GM18519 (cell line): ENCODE measurements around the gene LACRT.
"Not testable (repeated sequence)": the region's sequence is repeated elsewhere in the genome, so short reads cannot be mapped to it uniquely, and the experiment has no call there.

Source experiments
- ATAC-seq: cut with Tn5 transposase; IDR thresholded peaks from one replicate; pipeline ENCODE4 v1.9.1; 2021; ENCODE audit warnings: mild to moderate bottlenecking, moderate library complexity; ENCODE audit not compliant: unreplicated experiment, low FRiP score

Gene LACRT

DNA sequence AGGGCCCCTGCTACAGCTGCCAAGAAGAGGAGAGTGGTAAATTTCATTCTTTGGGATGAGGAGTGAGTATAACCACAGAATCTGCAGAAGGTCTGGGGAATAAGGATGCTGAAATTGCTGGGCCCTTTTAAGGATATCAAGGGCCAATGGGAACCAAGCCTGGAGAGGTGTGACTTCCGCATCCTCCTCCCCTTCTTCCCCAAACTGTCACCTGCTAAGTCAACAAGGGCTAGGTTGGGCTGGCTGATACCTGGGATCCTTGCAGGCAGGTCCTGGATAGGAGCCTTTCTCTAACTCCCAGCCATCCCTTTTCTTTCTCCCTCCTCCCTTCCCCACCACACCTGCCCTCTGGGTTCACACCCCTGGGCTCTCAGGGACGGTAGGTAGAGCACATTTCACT is at the start of gene LACRT:
TSS of gene LACRT (minus strand) at position 101 of the 400 bp plus-strand sequence. CDS start at position 47, 54 bp downstream.
- no peak for ATAC-seq

- no peak for ATAC-seq
Measured at GRCh38 chr12:54683398-54683797, 48.7 kb upstream of the LACRT start.

GRCh38 chr12:54682674-54683073 is 48.0 kb upstream of the LACRT start:
- ATAC-seq: no peak

GRCh38 chr12:54680374-54680773 is 45.7 kb upstream of the LACRT start:
- peak; percentile 93 for ATAC-seq

DNA sequence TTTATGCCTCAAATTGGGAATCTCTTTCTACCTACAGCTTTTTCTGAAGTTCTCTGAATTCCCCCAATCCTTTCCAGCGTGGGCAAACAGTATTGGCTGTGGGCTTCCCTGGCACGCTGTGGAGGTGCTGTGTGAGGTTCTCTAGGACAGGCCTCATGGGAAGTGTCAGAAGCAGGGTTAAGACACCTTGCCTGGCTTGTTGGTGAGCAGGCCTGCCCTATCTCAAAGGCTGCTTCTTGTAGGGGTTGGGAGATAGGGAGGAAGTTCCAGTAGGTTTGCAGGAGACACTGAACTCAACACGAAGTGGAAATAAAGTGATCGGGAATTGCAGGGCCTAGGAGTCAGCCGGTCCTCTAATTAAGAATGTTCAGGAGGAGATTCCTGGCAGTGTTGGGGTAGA is 43.4 kb upstream of the LACRT start:
- ATAC-seq: no peak

GRCh38 chr12:54667945-54668344 is 33.2 kb upstream of the LACRT start:
- ATAC-seq: no peak

DNA sequence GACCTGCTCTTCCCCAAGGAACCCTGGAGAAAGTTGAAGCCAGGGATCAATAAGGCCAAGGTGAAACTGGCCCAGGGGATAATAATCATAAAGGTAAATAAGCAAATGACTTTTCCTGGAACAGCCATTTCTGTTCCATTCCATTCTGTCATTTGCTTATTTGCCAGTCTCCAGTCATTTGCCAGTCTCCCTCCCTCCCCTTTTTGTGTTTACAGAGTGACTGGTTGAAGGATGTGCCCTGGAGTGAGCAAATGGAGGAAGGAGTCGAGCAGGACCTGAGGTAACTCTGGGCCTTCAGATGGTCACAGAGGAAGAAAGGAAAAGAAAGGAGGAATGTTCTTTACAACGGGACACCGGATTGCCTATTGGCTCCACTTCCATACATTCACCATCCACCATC is 31.3 kb upstream of the LACRT start:
- no peak for ATAC-seq

GRCh38 chr12:54665022-54665635 is 30.4 kb upstream of the LACRT start:
- not testable (repeated sequence) for ATAC-seq

DNA sequence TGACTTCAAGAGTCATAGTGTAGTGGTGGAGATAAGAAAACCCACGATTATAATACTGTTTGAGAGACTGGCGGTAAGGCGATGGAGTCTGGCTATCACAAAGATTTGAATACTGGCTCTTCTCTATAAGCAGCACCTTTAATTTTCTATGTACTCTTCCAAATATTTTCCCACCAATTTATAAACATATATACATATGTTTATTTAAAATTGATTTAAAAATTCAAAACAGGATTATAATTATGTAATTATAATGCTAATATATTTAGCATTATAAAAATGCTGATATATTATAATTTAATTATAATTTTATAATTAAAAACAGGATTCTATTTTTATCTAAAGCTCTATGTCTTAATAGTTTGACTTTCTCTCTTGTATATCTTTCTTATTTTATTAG is 28.9 kb upstream of the LACRT start:
- no peak for ATAC-seq

DNA sequence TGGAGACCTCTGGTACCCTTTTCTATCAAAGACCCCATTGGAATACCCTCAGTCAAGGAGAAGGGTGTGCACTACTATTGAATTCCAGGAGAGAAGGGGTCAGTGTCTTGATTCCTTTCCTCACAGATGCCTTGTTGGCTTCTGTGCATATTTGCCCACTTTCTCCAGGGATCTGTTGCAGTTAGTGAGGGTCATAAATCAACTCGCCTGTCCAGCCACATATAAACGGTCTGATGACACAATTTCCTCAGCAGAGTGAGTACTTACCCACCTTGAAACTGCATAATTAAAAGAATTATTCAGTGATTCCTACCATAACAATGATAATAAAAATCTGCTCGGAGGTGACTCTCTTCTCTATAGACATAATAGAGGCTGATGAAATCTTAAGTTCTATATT is 27.3 kb upstream of the LACRT start:
- ATAC-seq: no peak

GRCh38 chr12:54661048-54661447 is 26.4 kb upstream of the LACRT start:
- peak; percentile 45 for ATAC-seq

DNA sequence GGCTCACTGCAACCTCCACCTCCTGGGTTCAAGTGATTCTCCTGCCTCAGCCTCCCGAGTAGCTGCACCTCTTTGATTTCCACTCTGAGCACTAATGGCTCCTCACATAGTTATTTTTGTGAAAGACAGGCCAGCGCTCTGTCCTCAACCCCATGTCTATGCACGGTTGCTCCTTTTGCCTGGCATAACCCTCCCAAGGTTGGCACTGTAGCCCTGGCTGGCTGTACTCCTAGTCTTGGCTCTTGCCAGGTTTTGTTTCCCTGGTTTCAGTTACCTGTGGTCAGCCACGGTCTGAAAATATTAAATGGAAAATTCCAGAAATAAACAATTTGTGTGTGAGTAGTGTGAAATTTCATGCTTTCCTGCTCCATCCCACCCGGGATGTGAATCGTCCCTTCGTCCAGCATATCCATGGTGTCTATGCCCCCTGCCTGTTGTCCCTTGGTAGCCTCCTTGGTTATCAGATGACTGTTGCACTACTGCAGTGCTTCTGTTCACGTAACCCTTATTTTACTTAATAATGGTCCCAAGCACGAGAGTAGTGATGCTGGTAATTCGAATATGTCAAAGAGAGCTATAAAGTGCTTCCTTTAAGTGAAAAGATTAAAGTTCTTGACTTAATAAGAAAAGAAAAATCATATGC is 25.7 kb upstream of the LACRT start:
- no peak for ATAC-seq

DNA sequence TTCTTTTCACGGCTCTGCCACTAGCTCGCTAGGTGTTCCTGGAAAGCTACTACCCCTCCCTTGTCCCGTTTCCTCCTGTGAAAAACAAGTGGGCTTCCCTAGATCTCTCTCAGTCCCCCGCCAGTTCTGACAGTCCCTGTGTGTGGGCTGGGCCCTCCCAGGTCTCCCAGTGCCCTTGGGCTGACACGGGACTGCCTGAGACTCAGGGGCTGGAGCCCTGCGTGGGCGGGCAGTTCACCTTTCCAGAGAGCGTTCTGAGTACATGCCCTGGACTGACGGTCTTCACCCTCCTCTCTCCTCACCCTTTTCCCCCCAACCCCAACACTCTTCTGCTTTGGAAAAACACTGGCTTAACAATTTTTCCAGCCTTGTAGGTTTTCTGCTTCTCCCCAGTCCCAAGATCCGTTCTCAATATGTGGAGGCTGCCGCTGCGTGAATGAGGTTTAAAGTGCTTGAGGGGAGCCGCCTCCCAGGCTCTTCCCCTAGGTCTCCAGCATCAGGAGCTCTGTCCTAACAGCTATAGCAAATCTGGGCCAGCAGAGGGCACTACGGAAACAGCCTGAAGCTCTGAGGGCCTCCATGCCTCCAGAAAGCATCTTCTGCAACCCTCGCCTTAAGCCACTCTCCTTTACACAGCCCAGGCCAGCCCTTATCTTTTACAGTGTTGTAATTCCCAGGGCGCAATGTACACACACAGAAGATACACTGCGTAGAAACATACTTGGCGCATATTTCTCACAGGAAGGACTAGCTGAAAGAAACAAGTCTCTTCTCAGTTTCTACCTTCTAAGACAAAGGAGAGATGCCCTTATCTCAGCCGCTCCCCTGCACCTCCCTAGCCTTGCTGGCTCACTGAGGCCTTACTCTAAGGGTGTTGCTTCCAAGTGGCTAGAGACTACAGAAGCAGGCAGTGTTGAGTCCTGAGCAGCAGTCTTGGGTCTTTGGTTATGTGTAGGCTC is 23.9 kb upstream of the LACRT start:
- ATAC-seq: no peak

DNA sequence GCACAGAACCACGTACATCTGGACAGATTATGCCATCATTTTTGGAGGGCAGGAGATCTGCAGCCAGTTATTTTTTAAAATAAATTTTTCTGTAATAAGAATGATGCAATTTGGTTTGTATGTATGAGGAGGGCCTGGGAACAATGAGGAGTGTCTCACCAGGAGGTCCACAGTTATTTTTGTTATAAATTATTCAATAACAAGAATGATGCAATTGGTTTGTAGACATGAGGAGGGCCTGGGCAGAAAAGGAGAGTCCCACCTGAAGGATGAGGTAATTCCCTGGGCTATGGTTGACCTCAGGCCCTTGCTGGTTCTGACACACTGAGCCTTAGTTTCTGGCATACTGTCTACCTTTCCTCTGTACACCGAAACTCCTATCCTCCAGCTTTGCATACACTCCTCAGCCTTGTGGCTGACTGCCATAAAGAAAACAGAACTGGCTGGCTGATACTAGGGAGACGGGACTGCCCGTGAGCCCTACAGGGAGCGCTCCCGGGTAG is 22.5 kb upstream of the LACRT start:
- no peak for ATAC-seq

DNA sequence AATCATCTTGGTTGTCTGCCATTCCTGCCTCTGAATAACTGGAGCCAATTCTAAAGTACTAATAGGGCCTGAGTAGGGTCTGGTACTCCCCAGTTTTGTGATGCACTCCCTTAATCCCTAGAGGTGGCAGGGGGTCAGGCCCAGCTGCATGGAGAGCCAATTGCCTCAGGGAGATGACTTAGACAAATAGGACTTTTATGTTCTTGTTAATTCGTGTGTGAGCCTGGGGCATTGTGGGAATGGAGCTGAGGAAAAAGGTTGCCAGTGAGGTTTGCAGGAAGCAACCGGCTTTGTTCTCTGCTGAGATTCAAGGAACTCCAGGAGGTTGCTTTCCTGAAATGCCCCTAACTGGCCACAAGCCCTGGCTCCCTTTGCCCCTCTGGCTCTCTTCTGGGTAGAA is 20.2 kb upstream of the LACRT start:
- ATAC-seq: no peak

DNA sequence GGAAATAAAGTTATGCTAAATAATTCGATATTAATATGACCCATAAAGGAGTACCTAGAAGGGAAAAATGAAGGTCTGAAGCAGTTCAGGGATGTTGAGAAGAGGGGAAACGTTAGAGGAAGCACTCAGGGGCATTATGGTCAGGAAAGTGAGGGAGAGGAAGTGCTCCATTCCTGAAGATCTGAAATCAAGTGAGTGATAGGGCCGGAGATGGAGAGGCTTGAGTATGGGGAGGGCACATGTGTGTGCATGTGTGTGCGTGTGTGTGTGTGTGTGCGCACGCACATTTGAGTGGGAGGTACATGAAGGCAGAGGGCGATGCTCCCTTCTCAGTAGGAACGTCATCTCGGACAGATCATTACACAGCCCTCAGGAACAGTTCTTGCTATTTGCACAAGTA is 18.3 kb upstream of the LACRT start:
- ATAC-seq: no peak

DNA sequence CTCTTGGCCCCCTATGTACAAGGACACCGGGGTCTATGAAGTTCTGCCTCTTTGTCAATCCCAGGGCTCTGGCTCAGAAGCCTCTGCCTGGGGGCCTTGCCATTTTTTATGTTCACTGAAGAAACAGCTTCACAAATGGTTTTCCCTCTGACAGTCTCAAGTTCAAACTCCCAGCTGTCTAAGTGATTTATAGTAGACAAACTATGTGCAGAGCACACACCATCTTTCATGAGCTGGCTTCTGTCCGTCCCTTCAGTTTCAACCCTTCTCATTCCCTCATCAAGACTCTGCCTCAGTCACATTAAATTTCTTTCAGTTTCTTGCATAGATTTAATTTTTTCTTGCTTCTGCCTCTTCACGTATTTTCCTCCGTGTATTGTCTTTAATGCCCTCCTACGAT is 16.2 kb upstream of the LACRT start:
- no peak for ATAC-seq

- ATAC-seq: no peak
Measured at GRCh38 chr12:54650409-54650808, 15.7 kb upstream of the LACRT start.

DNA sequence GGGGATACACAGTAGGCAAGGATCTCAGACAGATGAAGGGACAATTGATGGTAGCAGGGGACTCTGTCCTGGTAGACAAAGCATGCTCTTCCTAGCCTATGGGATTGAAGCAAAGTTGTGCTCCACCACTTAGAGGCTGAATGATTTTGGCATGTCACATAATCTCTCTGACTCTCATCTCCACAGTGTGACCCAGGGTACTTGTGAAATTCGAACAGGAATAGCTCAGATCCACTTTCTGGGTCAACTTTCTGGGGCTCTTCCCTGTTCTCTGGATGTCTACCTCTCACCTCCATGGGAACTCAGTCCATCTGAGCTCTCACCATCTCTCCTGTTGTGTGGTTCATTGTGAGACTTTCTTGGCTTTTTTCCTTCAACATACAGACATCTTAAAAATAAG is 15.1 kb upstream of the LACRT start:
- no peak for ATAC-seq

GRCh38 chr12:54648265-54648664 is 13.6 kb upstream of the LACRT start, which contains the start of gene DCD:
Gene DCD (minus strand): TSS chr12:54648365. CDS start chr12:54648303, 62 bp downstream.
- ATAC-seq: no peak

- no peak for ATAC-seq
Measured at GRCh38 chr12:54641554-54641953, 6.9 kb upstream of the LACRT start.
